Activated CD4-positive, alpha-beta T cell treated with anti-CD3 and anti-CD28 coated beads, Interleukin-2, amount 50 U/mL, for 48 hours (primary cell): ENCODE measurements around the gene SPOP.
"Not testable (repeated sequence)": the region's sequence is repeated elsewhere in the genome, so short reads cannot be mapped to it uniquely, and the experiment has no call there.

ENCODE experiments used
- DNase-seq, 2 experiments: peaks; one replicate each; pipeline ENCODE4 v3.0.0-alpha.2; 2020

SPOP gene

GRCh38 chr17:49647256-49647585, 30.7 kb downstream of the SPOP start:
- DNase-seq = no peak

- DNase-seq = peak; percentile 47 to 67
Observed at GRCh38 chr17:49646391-49647255, 31.3 kb downstream of the SPOP start.

DNA sequence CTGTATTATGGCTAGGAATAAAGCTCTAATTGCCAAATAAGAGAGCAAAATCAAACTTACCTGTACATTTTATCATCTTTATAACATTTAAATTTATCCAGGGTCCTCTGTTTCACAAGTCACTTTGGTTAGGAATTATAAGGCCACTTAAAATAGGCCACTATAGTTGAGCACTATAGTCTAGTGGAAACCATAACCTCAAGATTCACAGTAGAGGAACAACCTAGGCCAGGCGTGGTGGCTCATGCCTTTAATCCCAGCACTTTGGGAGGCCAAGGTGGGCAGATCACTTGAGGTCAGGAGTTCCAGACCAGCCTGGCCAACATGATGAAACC, 31.9 kb downstream of the SPOP start:
- not testable (repeated sequence) for DNase-seq

DNA sequence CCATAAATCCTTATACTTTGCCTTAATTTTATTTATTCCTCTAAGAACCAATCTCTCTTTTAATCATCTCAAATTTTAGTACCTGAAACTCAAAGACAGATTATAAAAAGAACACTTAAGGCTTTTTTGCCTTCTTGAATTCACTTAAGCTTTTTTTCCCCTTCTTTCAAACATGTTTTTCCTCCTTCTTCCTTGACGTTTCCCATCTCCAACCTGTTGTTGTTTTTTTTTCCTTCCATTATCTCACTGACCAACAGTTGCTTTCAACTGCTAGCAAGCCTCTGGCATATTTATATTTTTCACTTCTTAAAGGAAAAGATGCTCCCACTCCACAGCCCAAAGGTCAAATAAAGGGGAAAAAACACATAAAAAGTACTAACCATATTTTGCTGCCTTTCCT, 32.2 kb downstream of the SPOP start:
- no peak for DNase-seq

DNA sequence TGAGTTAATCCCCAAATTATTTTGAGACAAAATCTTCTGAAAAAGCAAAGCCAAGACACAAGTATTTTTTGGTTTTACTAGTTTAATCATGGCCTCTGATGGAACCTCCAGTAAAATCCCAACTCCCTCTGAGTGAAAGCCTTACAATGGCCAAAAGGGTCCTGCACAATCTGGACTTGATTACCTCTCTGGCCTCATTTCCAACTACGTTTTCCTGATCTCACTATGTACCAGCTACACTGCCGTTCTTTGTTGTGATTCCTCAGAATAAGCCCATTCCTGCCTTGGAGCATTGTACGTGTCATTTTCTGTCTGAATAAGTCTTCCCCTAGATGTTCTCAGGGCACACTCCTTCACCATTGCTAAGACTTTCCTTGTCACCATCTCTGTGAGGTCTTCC, 37.3 kb downstream of the SPOP start:
- DNase-seq = no peak

- no peak for DNase-seq
Observed at GRCh38 chr17:49638818-49639217, 39.1 kb downstream of the SPOP start.

DNA sequence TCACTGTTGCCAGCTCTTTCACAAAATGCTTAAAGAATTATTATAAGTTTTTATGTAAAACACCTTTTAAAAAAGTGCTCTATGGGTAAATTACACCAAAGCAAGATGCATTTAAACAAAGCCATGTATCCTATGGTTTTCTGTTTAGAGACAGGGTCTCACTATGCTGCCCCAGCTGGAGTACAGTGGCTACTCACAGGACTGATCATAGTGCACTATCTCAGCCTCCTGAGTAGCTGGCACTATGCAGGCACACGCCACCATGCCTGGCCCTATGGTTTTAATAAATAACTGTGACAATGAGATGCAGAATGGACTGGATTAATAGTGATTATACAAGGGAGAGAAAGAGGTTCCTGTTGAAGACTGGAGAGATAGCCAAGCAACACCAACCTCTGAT, 40.2 kb downstream of the SPOP start:
- DNase-seq = no peak

DNA sequence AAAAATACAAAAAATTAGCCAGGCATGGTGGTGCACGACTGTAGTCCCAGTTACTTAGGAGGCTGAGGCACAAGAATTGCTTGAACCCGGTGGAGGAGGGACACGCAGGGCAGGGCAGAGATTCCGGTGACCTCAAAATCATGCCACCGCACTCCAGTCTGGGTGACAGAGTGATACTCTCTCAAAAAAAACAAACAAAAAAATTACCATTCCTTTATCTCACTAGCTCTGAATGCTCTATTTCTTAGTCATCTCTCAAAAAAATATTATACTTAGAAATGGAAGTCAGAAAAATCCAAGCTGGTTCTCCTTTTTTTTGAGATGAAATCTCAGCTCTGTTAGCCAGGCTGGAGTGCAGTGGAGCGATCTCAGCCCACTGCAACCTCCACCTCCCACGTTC, 40.8 kb downstream of the SPOP start:
- DNase-seq = no peak

GRCh38 chr17:49635121-49635520, 42.8 kb downstream of the SPOP start:
- DNase-seq = no peak

DNA sequence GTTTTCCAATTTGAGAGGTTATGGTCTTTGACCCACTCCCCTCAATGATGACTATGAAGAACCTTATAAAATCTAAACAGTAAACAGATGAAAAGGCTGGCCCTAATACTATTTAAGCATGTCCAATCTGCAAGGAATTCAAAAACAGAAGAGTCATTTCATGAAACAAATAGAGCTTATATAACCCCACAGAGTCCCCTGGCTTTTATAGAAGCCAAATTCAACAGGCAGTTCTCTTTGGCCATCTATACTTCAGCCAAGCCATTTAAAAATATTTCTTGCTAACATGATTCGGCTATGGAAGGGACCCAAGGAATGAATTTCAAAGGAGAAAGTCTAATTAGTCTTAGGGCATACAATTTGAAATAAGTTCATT, 43.4 kb downstream of the SPOP start:
- no peak for DNase-seq

DNA sequence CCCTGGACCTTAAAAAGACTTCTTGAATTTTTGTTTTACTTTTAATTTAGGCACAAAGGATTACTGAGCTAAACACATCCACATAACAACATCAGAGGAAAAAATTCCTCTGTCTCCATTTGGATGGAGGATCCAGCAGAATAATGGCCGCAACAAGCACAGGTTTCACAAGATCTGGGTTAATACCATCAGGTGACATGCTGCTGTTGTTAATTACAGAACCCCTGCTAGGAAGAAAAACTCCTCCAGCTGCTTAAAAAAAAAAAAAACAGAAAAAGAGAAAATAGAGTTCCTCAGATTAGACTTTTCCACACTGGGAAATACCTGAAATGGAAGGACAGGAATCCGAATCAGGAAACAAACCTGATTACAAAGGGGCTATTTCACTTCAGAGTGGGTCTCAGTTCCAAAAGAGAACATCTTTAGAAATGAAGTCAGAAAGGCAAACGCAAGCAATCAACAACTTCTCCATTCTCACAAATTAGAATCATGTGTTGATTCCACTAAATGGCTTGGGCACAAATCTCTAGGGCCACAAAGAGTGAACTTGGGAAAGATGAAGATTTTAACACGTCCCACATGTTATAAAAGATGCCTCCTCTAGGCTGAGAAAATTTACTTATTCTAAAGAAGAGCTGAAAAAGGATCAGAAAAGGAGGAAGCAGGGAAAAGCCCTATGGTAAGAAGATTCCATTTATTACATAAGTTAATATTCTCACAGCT, 44.0 kb downstream of the SPOP start:
- DNase-seq = no peak

- DNase-seq = no peak
Observed at GRCh38 chr17:49633250-49633649, 44.6 kb downstream of the SPOP start.

- DNase-seq = no peak
Observed at GRCh38 chr17:49632201-49632600, 45.7 kb downstream of the SPOP start.

DNA sequence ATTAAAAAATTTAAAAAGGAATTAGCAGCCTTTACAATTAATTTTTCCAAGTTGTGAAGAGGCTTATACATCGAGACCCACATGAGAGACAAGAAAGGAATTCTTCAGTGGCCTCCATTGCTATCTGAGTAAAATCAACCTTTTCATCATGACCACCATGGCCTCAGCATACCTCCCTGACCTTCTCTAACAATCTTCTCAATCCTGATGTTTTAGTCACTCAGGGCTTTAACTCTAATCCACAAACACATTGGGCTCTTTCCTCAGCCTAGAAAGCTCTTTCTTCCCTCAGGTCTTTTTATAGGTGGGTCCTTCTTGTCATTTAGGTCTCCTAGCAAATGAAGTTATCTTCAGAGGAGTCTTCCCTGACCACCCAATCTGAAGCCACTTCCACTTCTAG, 46.4 kb downstream of the SPOP start:
- no peak for DNase-seq

- no peak for DNase-seq
Observed at GRCh38 chr17:49630113-49630900, 47.6 kb downstream of the SPOP start.

- no peak for DNase-seq
Observed at GRCh38 chr17:49629447-49629846, 48.5 kb downstream of the SPOP start.

- no peak for DNase-seq
Observed at GRCh38 chr17:49624896-49625295, 53.0 kb downstream of the SPOP start.

DNA sequence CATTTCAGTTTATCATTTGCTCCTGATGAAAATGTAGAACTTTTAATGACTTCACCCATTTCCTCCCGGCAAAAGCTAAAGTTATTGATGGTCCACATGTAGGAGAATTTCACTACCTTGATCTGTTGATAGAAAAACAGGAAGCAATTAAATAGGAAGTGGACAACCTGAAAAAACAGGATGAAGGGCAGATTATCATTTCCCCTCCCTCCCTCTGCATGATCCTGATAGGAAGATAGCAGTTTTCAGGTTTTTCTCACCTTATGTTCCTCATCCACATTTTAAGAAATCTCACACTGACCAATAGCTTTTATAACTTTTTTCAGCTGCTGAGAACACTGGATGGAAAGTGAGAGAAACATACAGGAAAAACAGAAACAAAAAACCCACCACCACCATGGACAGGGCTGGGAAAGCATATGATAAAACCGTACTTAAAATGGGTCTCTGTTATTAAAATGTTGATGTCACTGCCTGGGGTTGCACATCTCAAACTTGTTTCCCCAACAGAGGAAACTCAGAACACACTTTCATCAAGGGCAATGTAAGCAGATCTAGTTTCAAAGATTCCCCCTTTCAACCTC, 55.9 kb downstream of the SPOP start:
- no peak for DNase-seq

DNA sequence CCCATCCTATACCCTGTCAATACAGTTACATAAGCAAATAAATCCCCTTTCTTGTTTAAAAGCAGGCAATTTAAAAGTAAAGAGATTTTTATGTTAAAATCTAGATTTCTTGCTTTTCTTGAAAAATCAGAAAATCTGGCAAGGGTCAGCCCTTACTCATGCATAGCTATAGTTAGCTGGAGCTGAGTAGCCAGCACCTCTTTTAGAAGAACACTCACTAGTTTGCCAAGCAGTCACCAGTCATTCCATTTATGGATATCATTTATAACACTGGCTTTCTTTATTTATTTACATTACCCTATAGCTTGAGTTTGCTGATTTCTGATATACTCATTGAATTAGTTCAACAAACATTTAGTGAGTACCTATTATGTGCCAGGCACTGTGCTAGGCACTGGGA, 56.5 kb downstream of the SPOP start:
- DNase-seq = no peak

- DNase-seq = no peak
Observed at GRCh38 chr17:49618028-49618611, 59.8 kb downstream of the SPOP start.

- no peak for DNase-seq
Observed at GRCh38 chr17:49616601-49617131, 61.2 kb downstream of the SPOP start.

GRCh38 chr17:49616086-49616485, 61.8 kb downstream of the SPOP start:
- DNase-seq = no peak
